Stimulated activated effector memory CD8-positive, alpha-beta T cell treated with anti-CD3 and anti-CD28 coated beads, Interleukin-12 subunit alpha, Interleukin-12 subunit beta, amount 100 ng/mL, for 72 hours (primary cell): ENCODE data around the gene EEPD1.

ENCODE experiments used
- ATAC-seq: fragments of 150-1000 bp; cut with Tn5 transposase; 2 replicates; pipeline ENCODE4 v1.10.0; 2021
- DNase-seq, 2 donors: peaks; one replicate each; pipeline ENCODE4 v3.0.0; 2021 to 2022; ENCODE audit warnings: low spot score in 2 of 2
- H3K27ac Mint-ChIP-seq: one replicate; pipeline ENCODE4 v1.8.0; 2022; ENCODE audit warnings: mild to moderate bottlenecking, mixed read lengths
- H3K36me3 Mint-ChIP-seq: one replicate; pipeline ENCODE4 v1.8.0; 2022; ENCODE audit warnings: mild to moderate bottlenecking, mixed read lengths
- H3K4me1 Mint-ChIP-seq: one replicate; pipeline ENCODE4 v1.8.0; 2022; ENCODE audit warnings: mixed read lengths
- H3K4me3 Mint-ChIP-seq: one replicate; pipeline ENCODE4 v1.8.0; 2022; ENCODE audit warnings: mild to moderate bottlenecking, mixed read lengths
- H3K9me3 Mint-ChIP-seq: one replicate; pipeline ENCODE4 v1.8.0; 2022; ENCODE audit warnings: mixed read lengths

The EEPD1 gene

GRCh38 chr7:36160313-36160712 lies 7.3 kb downstream of the EEPD1 start:
- Mint-ChIP-seq H3K4me1 (peaks cover 12% of the 10 kb centered on the region), H3K36me3 (no peaks in the 10 kb centered on the region), H3K27ac (peak overlapping the region; percentile 7), H3K4me3 (no peak overlapping the region), H3K9me3 (no peaks in the 10 kb centered on the region)
- no peak for DNase-seq
- ATAC-seq, result no peak

GRCh38 chr7:36161996-36162395 lies 8.9 kb downstream of the EEPD1 start:
- peaks cover 6% of the 10 kb centered on the region for H3K4me1 Mint-ChIP-seq
- H3K36me3 Mint-ChIP-seq, result no peaks in the 10 kb centered on the region
- ATAC-seq (no peak), DNase-seq (no peak)
- no peaks in the 10 kb centered on the region for H3K9me3 Mint-ChIP-seq
- no peak overlapping the region for H3K4me3 Mint-ChIP-seq
- H3K27ac Mint-ChIP-seq, result no peak overlapping the region

GRCh38 chr7:36165059-36165458 lies 12.0 kb downstream of the EEPD1 start:
- no peak overlapping the region for H3K27ac Mint-ChIP-seq
- H3K4me1 Mint-ChIP-seq, result peaks cover 4% of the 10 kb centered on the region
- ATAC-seq, result no peak
- no peak for DNase-seq
- no peak overlapping the region for H3K4me3 Mint-ChIP-seq
- H3K36me3 Mint-ChIP-seq, result no peaks in the 10 kb centered on the region
- no peaks in the 10 kb centered on the region for H3K9me3 Mint-ChIP-seq

DNA sequence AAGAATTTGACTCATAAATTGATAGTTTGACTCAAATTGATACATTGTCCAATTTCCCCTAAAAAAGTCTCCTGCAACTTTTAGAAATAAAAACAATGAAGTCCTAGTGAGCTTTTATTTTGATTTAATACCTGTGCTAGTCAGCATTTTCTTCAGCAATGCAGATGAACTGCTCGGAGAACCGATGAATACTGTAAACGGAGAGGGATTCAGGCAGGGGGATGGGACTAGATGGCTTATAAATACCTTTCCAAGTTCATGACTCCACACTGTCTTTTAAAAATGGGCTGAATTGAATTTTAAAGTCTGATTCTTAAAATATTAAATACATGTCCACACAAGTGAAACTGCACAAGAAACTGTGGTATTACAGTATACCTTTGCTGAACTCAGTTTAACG lies 12.7 kb downstream of the EEPD1 start:
- no peak for ATAC-seq
- Mint-ChIP-seq H3K4me1 (no peaks in the 10 kb centered on the region), H3K4me3 (no peak overlapping the region), H3K36me3 (no peaks in the 10 kb centered on the region), H3K9me3 (no peaks in the 10 kb centered on the region), H3K27ac (no peak overlapping the region)
- DNase-seq, result no peak

DNA sequence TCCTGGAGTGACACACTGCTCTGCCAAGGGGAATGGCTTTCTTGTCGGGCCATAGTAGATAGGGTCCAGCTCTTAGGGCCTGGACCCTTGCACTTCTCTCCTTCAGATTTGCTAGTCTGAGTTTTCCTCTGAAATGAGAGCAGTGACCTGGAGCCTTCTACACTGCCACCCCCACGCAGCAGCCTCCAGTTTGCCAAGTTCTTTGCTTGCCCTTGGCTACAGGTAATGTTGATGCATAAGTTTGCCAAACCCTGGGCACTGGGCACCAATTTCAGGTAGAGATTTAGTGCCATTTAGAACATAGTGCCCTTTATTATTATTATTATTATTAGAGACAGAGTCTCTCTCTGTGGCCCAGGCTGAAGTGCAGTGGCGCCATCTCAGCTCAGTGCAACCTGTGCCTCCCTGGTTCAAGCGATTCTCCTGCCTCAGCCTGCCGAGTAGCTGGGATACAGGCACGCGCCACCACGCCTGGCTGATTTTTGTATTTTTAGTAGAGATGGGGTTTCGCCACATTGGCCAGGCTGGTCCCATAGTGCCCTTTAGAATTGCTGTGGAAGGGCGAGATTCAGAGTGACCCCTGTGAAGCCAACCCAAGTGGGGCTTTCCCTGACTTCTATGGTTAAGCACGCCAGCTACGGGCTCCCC lies 14.5 kb downstream of the EEPD1 start:
- Mint-ChIP-seq H3K36me3 (no peaks in the 10 kb centered on the region), H3K4me3 (no peak overlapping the region), H3K9me3 (no peaks in the 10 kb centered on the region), H3K27ac (no peak overlapping the region), H3K4me1 (peaks cover 7% of the 10 kb centered on the region)
- no peak for DNase-seq
- no peak for ATAC-seq

DNA sequence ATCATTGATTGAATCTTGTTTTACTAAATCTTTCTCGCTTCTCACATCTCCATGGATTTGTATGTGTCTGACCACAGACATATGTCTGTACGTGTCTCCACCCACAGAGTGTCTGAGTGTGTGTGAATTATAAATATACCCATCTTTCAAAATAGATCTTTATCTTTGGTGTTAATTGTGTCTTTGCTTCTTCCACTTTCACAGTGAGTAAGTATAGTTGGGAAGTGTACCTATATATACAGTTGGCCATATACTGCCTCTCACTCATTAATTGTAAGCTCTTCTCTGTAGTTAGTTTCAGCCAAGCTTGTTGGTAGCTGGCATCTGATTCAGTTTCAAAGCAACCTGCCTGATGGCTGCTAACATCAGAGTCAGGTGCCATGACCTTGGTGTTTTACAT lies 18.4 kb downstream of the EEPD1 start:
- Mint-ChIP-seq H3K36me3 (no peaks in the 10 kb centered on the region), H3K4me1 (peaks cover 12% of the 10 kb centered on the region), H3K27ac (no peak overlapping the region), H3K4me3 (no peak overlapping the region), H3K9me3 (no peaks in the 10 kb centered on the region)
- ATAC-seq, result peak; percentile 78
- DNase-seq, result no peak

DNA sequence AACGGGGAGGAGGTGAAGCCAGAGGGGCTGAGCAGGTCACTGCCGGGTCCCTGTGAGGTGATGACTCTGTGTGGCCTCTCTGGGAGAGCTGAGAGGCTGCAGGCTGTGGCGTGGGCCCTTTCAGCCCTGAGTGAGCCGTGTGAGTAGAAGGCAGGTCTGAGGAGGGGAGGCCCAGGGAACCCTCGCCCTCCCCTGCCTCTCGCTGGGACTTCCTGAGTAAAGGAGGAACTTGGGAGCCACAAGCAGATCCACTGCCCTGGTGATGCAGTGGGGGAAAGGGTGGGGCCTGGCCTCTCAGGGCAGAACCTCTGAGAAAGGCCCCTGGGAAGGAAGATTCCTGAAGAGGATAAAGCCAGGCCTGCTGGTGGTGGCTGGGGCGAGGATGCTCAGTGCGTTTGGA lies 22.8 kb downstream of the EEPD1 start:
- Mint-ChIP-seq H3K9me3 (no peaks in the 10 kb centered on the region), H3K4me1 (peaks cover 14% of the 10 kb centered on the region), H3K36me3 (no peaks in the 10 kb centered on the region), H3K4me3 (no peak overlapping the region), H3K27ac (peak overlapping the region; percentile 45)
- ATAC-seq, result no peak
- DNase-seq, result no peak

- no peak overlapping the region for H3K27ac Mint-ChIP-seq
- DNase-seq (no peak), ATAC-seq (no peak)
- H3K36me3 Mint-ChIP-seq, result no peaks in the 10 kb centered on the region
- H3K9me3 Mint-ChIP-seq, result no peaks in the 10 kb centered on the region
- peaks cover 15% of the 10 kb centered on the region for H3K4me1 Mint-ChIP-seq
- H3K4me3 Mint-ChIP-seq, result no peak overlapping the region
Measured at GRCh38 chr7:36176697-36177096, 23.6 kb downstream of the EEPD1 start.

GRCh38 chr7:36180121-36180520 lies 27.1 kb downstream of the EEPD1 start:
- Mint-ChIP-seq H3K36me3 (no peaks in the 10 kb centered on the region), H3K4me3 (no peak overlapping the region), H3K9me3 (no peaks in the 10 kb centered on the region), H3K4me1 (peaks cover 13% of the 10 kb centered on the region), H3K27ac (no peak overlapping the region)
- ATAC-seq, result no peak
- no peak for DNase-seq

- Mint-ChIP-seq H3K4me3 (no peak overlapping the region), H3K27ac (no peak overlapping the region), H3K4me1 (peaks cover 8% of the 10 kb centered on the region), H3K9me3 (no peaks in the 10 kb centered on the region), H3K36me3 (no peaks in the 10 kb centered on the region)
- DNase-seq (no peak), ATAC-seq (no peak)
Measured at GRCh38 chr7:36181668-36182067, 28.6 kb downstream of the EEPD1 start.

DNA sequence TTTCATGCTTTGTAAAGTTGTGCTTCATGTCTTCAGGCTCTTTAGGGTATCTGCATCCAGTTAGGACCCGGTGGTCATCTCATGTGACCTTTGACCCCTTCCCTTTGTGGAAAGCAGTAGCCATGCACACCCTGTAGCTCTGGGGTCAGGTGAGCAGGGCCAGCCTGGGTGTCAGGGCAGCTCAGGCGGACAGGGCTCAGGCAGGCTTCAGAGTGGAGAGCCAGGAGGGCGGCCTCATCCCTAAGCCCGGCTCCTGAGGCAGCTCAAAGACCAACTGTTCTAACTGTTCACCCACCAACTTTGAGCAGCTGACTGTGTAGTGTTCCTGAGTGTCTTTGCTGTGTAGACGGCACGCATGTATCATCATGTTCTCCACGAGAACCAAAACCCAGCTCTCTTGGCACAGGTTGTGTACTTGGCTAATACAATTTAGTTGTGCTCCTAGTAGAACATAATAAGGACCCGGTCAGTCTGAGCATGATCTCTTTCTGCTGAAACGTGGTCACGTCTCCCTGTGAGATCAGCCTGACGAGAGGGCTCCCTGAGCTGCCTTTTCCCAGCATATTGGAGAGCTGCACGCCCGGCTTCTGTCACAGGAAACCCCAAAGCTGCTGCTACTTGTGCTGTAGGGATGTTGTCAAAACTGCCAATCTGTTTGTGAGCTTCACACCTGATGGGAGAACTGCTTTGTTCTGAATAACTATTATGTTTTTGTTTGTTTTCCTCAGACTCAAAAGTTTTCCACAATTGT lies 30.0 kb downstream of the EEPD1 start:
- H3K36me3 Mint-ChIP-seq, result no peaks in the 10 kb centered on the region

DNA sequence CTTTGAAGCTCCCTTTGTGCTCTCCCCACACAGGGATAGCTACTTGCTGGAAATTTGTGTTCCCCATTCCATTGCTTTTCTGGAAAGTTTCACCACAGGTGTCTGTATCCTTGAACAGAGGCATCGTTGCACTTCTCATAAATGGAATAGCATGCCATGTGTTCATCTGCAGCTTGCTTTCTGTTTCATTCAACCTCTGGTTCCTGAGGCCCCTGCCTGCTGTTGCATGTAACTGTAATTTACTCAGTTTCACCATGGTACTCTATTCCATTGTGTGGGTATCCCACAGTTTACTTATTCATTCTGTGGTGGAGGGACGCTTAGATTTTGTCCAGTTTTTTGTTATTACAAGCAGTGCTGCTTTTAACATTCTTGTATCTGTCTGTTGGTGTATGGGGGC lies 32.0 kb downstream of the EEPD1 start:
- Mint-ChIP-seq H3K27ac (no peak overlapping the region), H3K9me3 (no peaks in the 10 kb centered on the region), H3K36me3 (no peaks in the 10 kb centered on the region), H3K4me3 (no peak overlapping the region), H3K4me1 (peaks cover 8% of the 10 kb centered on the region)
- ATAC-seq, result no peak
- DNase-seq, result no peak

More for the DNA sequence above, 30.0 kb downstream of the EEPD1 start:
- Mint-ChIP-seq H3K4me1 (peaks cover 8% of the 10 kb centered on the region), H3K27ac (no peak overlapping the region), H3K9me3 (no peaks in the 10 kb centered on the region), H3K4me3 (no peak overlapping the region)
- ATAC-seq, result no peak
- DNase-seq, result no peak

- H3K4me3 Mint-ChIP-seq, result no peak overlapping the region
- DNase-seq, result no peak
- no peak for ATAC-seq
Measured at GRCh38 chr7:36185756-36186155, 32.7 kb downstream of the EEPD1 start.

DNA sequence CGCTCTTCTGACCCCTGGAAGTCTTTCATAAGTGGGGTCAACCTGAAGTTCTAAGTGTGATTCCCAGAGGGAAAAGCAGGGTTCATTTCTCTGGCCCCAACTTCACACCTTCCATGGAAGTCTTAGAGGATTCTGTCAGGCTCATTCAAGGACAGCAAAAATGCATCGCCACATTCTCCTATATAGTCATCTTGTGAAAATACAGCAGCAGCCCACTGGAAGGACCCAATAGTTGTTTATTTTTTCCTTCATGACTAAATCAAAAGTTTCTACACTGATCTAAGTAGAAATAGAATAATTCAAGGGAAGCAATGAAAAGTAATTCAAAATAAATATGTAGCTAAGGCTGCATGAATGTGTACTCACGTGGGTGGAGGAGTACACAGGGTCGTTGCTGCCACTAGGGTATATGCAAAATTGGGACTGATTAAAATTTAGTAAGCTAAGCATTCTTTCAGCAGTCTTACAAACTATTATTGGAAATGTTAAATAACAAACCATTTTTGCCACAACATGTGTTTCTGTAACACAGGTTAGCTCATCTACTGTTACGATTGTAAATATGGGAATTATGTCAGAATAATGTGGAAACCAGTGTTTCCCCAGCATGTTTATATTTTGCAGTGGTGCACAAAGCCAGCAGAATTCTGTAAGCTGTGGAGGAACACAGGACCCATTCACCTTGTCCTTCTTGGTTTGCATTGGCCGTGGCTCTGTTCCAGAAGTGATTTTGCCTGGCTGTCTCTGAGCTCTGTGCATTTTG lies 33.5 kb downstream of the EEPD1 start:
- no peaks in the 10 kb centered on the region for H3K4me1 Mint-ChIP-seq
- no peaks in the 10 kb centered on the region for H3K9me3 Mint-ChIP-seq
- DNase-seq, result no peak
- H3K4me3 Mint-ChIP-seq, result no peak overlapping the region
- no peaks in the 10 kb centered on the region for H3K36me3 Mint-ChIP-seq
- no peak for ATAC-seq
- no peak overlapping the region for H3K27ac Mint-ChIP-seq

More at GRCh38 chr7:36185756-36186155, 32.7 kb downstream of the EEPD1 start:
- peaks cover 7% of the 10 kb centered on the region for H3K4me1 Mint-ChIP-seq
- no peaks in the 10 kb centered on the region for H3K9me3 Mint-ChIP-seq
- H3K36me3 Mint-ChIP-seq, result no peaks in the 10 kb centered on the region
- no peak overlapping the region for H3K27ac Mint-ChIP-seq

GRCh38 chr7:36188266-36188665 lies 35.2 kb downstream of the EEPD1 start:
- Mint-ChIP-seq H3K4me1 (no peaks in the 10 kb centered on the region), H3K27ac (no peak overlapping the region)
- ATAC-seq, result peak; percentile 61

DNA sequence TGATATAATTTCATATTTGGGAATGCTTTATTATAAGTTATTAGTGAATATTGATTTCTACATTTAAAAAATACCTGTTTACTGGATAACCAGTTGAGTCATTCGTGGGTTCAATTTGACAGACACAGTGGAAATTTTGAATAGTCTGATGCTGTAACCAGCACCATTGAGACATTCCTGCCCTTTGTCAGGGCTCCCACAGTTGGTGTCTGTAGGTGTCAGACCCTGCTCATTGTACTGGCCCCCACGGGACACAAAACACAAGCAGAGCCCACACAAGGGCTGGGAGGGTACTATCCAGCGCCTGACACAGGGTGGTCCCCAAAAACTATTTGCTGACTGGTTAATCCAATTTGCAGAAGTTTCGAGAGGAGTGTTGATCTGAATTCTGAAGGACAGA lies 35.9 kb downstream of the EEPD1 start:
- H3K27ac Mint-ChIP-seq, result no peak overlapping the region
- no peak for DNase-seq
- H3K9me3 Mint-ChIP-seq, result no peaks in the 10 kb centered on the region
- no peaks in the 10 kb centered on the region for H3K4me1 Mint-ChIP-seq
- no peaks in the 10 kb centered on the region for H3K36me3 Mint-ChIP-seq
- ATAC-seq, result peak; percentile 48
- no peak overlapping the region for H3K4me3 Mint-ChIP-seq

More at GRCh38 chr7:36188266-36188665, 35.2 kb downstream of the EEPD1 start:
- no peak for DNase-seq
- no peaks in the 10 kb centered on the region for H3K36me3 Mint-ChIP-seq
- no peaks in the 10 kb centered on the region for H3K9me3 Mint-ChIP-seq
- no peak overlapping the region for H3K4me3 Mint-ChIP-seq
